ENCODE results near the gene OXTR.

DNA sequence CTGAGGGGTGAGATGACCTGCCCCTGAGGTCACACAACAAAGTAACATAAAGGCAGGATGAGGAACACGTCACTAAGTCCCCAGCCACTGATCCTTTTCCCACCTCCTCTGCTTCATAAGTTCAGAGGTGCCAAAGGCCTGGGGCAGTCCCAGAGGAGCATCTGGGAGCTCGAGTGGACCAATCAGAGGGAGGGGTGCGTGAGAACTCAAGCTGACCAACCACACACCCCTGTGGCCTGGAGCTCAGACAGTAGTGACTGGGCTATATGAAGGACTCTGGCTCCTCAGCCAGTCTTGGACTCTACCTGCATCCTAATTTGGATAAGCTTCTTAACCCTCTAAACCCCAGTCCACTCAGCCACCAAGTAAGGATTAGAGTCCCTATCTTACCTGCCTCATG is 63.8 kb downstream of the OXTR start:
- TF ChIP-seq ZNF707 (tag by site-specific recombination; IDR thresholded peaks at IDR 0.05) = no peak
- TF ChIP-seq, protein P1, sequence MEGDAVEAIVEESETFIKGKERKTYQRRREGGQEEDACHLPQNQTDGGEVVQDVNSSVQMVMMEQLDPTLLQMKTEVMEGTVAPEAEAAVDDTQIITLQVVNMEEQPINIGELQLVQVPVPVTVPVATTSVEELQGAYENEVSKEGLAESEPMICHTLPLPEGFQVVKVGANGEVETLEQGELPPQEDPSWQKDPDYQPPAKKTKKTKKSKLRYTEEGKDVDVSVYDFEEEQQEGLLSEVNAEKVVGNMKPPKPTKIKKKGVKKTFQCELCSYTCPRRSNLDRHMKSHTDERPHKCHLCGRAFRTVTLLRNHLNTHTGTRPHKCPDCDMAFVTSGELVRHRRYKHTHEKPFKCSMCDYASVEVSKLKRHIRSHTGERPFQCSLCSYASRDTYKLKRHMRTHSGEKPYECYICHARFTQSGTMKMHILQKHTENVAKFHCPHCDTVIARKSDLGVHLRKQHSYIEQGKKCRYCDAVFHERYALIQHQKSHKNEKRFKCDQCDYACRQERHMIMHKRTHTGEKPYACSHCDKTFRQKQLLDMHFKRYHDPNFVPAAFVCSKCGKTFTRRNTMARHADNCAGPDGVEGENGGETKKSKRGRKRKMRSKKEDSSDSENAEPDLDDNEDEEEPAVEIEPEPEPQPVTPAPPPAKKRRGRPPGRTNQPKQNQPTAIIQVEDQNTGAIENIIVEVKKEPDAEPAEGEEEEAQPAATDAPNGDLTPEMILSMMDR (tag by site-specific recombination; IDR thresholded peaks at IDR 0.05) = no peak
- TF ChIP-seq ZNF211 (tag by site-specific recombination; IDR thresholded peaks at IDR 0.05; ENCODE audit: low read depth) = no peak
- TF ChIP-seq, protein P2, sequence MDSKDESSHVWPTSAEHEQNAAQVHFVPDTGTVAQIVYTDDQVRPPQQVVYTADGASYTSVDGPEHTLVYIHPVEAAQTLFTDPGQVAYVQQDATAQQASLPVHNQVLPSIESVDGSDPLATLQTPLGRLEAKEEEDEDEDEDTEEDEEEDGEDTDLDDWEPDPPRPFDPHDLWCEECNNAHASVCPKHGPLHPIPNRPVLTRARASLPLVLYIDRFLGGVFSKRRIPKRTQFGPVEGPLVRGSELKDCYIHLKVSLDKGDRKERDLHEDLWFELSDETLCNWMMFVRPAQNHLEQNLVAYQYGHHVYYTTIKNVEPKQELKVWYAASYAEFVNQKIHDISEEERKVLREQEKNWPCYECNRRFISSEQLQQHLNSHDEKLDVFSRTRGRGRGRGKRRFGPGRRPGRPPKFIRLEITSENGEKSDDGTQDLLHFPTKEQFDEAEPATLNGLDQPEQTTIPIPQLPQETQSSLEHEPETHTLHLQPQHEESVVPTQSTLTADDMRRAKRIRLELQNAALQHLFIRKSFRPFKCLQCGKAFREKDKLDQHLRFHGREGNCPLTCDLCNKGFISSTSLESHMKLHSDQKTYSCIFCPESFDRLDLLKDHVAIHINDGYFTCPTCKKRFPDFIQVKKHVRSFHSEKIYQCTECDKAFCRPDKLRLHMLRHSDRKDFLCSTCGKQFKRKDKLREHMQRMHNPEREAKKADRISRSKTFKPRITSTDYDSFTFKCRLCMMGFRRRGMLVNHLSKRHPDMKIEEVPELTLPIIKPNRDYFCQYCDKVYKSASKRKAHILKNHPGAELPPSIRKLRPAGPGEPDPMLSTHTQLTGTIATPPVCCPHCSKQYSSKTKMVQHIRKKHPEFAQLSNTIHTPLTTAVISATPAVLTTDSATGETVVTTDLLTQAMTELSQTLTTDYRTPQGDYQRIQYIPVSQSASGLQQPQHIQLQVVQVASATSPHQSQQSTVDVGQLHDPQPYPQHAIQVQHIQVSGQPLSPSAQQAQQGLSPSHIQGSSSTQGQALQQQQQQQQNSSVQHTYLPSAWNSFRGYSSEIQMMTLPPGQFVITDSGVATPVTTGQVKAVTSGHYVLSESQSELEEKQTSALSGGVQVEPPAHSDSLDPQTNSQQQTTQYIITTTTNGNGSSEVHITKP (tag by site-specific recombination; IDR thresholded peaks at IDR 0.05) = no peak
- no peak for TF ChIP-seq ZNF558 (tag by site-specific recombination; IDR thresholded peaks at IDR 0.05)
- TF ChIP-seq, protein P3, sequence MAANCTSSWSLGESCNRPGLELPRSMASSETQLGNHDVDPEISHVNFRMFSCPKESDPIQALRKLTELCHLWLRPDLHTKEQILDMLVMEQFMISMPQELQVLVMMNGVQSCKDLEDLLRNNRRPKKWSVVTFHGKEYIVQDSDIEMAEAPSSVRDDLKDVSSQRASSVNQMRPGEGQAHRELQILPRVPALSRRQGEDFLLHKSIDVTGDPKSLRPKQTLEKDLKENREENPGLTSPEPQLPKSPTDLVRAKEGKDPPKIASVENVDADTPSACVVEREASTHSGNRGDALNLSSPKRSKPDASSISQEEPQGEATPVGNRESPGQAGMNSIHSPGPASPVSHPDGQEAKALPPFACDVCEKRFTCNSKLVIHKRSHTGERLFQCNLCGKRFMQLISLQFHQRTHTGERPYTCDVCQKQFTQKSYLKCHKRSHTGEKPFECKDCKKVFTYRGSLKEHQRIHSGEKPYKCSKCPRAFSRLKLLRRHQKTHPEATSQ (tag by site-specific recombination; IDR thresholded peaks at IDR 0.05) = no peak
- no peak for TF ChIP-seq ZNF121 (tag by site-specific recombination; IDR thresholded peaks at IDR 0.05)
- TF ChIP-seq ZNF660 (tag by site-specific recombination; IDR thresholded peaks at IDR 0.05) = no peak
- TF ChIP-seq SETDB1 (IDR thresholded peaks at IDR 0.05; ENCODE audit: insufficient read length, low read length) = no peak
